GM12878 (cell line): ENCODE data around the gene AGBL1. TPM values are rescaled to one million over a fixed set of nuclear protein-coding genes. Genes with fewer than 3 reads are reported as not detected.

Experiments used
- ATAC-seq: fragments of 200-7000 bp; cut with Tn5 transposase; 3 replicates; pipeline ENCODE4 v1.9.1; 2020; ENCODE audit warnings: mild to moderate bottlenecking, moderate library complexity
- BruUV-seq: library from RNA; stranded (reverse); fragments of 400-500 nt; replicated peaks from 2 replicates; lab custom pipeline; 2021; lab: Mats Ljungman, UMichigan
- CTCF ChIA-PET: fragments of 300-600 bp; sonication (Branson Sonifier 250); formaldehyde crosslinking; extraction: SDS; loops from one replicate; lab custom pipeline; 2021; ENCODE audit warnings: inconsistent platforms; lab: Yijun Ruan, JAX
- POLR2A ChIA-PET: fragments of 350-600 bp; formaldehyde crosslinking; extraction: SDS; loops from one replicate; lab custom pipeline; 2021; ENCODE audit warnings: inconsistent platforms; lab: Charles Lee
- RAD21 ChIA-PET: fragments of 300-600 bp; sonication (Branson Sonifier 250); formaldehyde crosslinking; loops from one replicate; lab custom pipeline; 2023; ENCODE audit warnings: antibody characterized with exemption; ENCODE audit not compliant: unreplicated experiment; lab: Charles Lee
- SMC1A ChIA-PET: fragments of 300-600 bp; sonication (Branson Sonifier 250); formaldehyde crosslinking; loops from one replicate; lab custom pipeline; 2023; ENCODE audit not compliant: unreplicated experiment, uncharacterized antibody; lab: Charles Lee
- DNase-seq: peaks from one replicate; pipeline ENCODE4 v3.0.0-alpha.2; 2011; ENCODE audit warnings: low read depth, low spot score
- FAIRE-seq: peaks from 3 replicates; lab custom pipeline; 2011; peaks lifted over from hg19 to GRCh38; lab: Jason Lieb, UNC
- H2AFZ ChIP-seq: 2 replicates; pipeline ENCODE4 v1.6.0; 2011; ENCODE audit warnings: low read depth, low read length, control low read depth; ENCODE audit not compliant: control insufficient read depth
- H3K27ac ChIP-seq: 2 replicates; pipeline ENCODE4 v1.5.1; 2011; ENCODE audit warnings: control low read depth; ENCODE audit not compliant: control insufficient read depth, insufficient read depth
- H3K27me3 ChIP-seq, 2 experiments: replicated peaks in 1 of 2; 2 replicates each; pipeline versions ENCODE4 v1.6.0 to v1.6.1; 2011; ENCODE audit warnings: low read length in 1 of 2; ENCODE audit not compliant: control insufficient read depth in 2 of 2, insufficient read depth in 2 of 2
- H3K36me3 ChIP-seq, 2 experiments: 2 replicates each; pipeline ENCODE4 v1.5.1; 2011; ENCODE audit warnings: low read length in 1 of 2; ENCODE audit not compliant: control insufficient read depth in 2 of 2, insufficient read depth in 2 of 2
- H3K4me1 ChIP-seq: 2 replicates; pipeline ENCODE4 v1.6.1; 2011; ENCODE audit warnings: mild to moderate bottlenecking, low read length, moderate library complexity, mixed read lengths; ENCODE audit not compliant: control insufficient read depth, insufficient read depth
- H3K4me2 ChIP-seq: 2 replicates; pipeline ENCODE4 v1.6.0; 2011; ENCODE audit warnings: control low read depth; ENCODE audit not compliant: control insufficient read depth, insufficient read depth
- H3K4me3 ChIP-seq: fragments of 200-600 bp; sonication (generic); 2 replicates; pipeline ENCODE4 v1.5.1; 2016
- H3K79me2 ChIP-seq: 2 replicates; pipeline ENCODE4 v1.6.0; 2011; ENCODE audit warnings: low read length; ENCODE audit not compliant: control insufficient read depth, insufficient read depth
- H3K9ac ChIP-seq: 2 replicates; pipeline ENCODE4 v1.8.0; 2011; ENCODE audit warnings: low read length, control low read depth, mixed read lengths; ENCODE audit not compliant: control insufficient read depth, insufficient read depth
- H3K9me3 ChIP-seq: replicated peaks from 3 replicates; pipeline ENCODE4 v1.5.1; 2011; ENCODE audit warnings: mild to moderate bottlenecking, low read length; ENCODE audit not compliant: control insufficient read depth, insufficient read depth
- H4K20me1 ChIP-seq: 2 replicates; pipeline ENCODE4 v1.6.0; 2011; ENCODE audit not compliant: control insufficient read depth, insufficient read depth
- BHLHE40 ChIP-seq, 2 experiments: fragments of 450-650 bp in 1 of 2; IDR thresholded peaks; 2 replicates each; pipeline ENCODE4 v1.6.1; 2011 to 2017; ENCODE audit warnings: low read depth in 2 of 2, borderline replicate concordance in 1 of 2, improper control_type of control experiment in 1 of 2, low read length in 1 of 2, mild to moderate bottlenecking in 1 of 2
- CUX1 ChIP-seq: IDR thresholded peaks from 2 replicates; pipeline ENCODE4 v1.6.1; 2012; ENCODE audit warnings: improper control_type of control experiment, low read depth, low read length; ENCODE audit not compliant: insufficient replicate concordance
- HDGF ChIP-seq: fragments of 450-650 bp; IDR thresholded peaks from 2 replicates; pipeline ENCODE4 v1.6.1; 2016; ENCODE audit warnings: antibody characterized with exemption
- NFXL1 ChIP-seq: fragments of 450-650 bp; IDR thresholded peaks from 2 replicates; pipeline ENCODE4 v1.6.1; 2017; ENCODE audit warnings: antibody characterized with exemption, mild to moderate bottlenecking, borderline replicate concordance
- POLR2A ChIP-seq: IDR thresholded peaks from 2 replicates; pipeline ENCODE4 v1.6.1; 2011; ENCODE audit warnings: low read depth, mild to moderate bottlenecking, low read length
- REST ChIP-seq: IDR thresholded peaks from 2 replicates; pipeline ENCODE4 v1.6.1; 2012; ENCODE audit warnings: mild to moderate bottlenecking, low read depth, low read length
- SIN3A ChIP-seq: IDR thresholded peaks from 2 replicates; pipeline ENCODE4 v1.6.1; 2012; ENCODE audit warnings: low read depth, low read length, improper control_type of control experiment
- TCF3 ChIP-seq: IDR thresholded peaks from 2 replicates; pipeline ENCODE4 v1.6.1; 2012; ENCODE audit warnings: low read depth, mild to moderate bottlenecking, low read length, borderline replicate concordance; ENCODE audit not compliant: insufficient read depth
- USF2 ChIP-seq: IDR thresholded peaks from 2 replicates; pipeline ENCODE4 v1.6.1; 2011; ENCODE audit warnings: low read depth, low read length, improper control_type of control experiment, borderline replicate concordance
- ZZZ3 ChIP-seq: IDR thresholded peaks from 2 replicates; pipeline ENCODE4 v1.6.1; 2011; ENCODE audit warnings: low read depth; ENCODE audit not compliant: control insufficient read depth, insufficient read length
- WGBS: methylation state at CpG from one replicate; pipeline ENCODE4 v1.1.6; 2016; ENCODE audit warnings: low lambda C conversion rate; ENCODE audit not compliant: insufficient replicate concordance, insufficient coverage; ENCODE audit errors: missing lambda C conversion rate; 5-methylcytosine and 5-hydroxymethylcytosine counted together
- in situ Hi-C: fragments of 300-500 bp; cut with MboI; formaldehyde crosslinking; loops from 9 replicates; pipeline ENCODE4 v1.14.3; 2018; ENCODE audit warnings: mixed read lengths
- intact Hi-C: fragments of 100-400 bp; cut with micrococcal nuclease; formaldehyde crosslinking; loops from one replicate; pipeline ENCODE4 v1.14.2; 2022; ENCODE audit not compliant: unreplicated experiment
- polyA plus RNA-seq, 11 experiments: library from polyadenylated mRNA; depleted of rRNA in 4 of 11; unstranded in 6 of 11; stranded (reverse) in 5 of 11; fragments of >200 nt; fragmentation: Nextera tagmentation in 4 of 11; fragmentation: Illumina TruSeq in 1 of 11; extraction: Ambion mirVana in 4 of 11; extraction: Trizol in 1 of 11; gene quantifications; 1 replicate in 1 of 11; 2 replicates in 10 of 11; pipeline versions ENCODE4 v1.2.1 to v1.2.3, GENCODE V29; 2011 to 2016; ENCODE audit warnings: inconsistent platforms in 2 of 11, missing spikeins in 2 of 11, low read depth in 1 of 11
- total RNA-seq, 4 experiments: library from RNA; depleted of rRNA in 3 of 4; stranded (reverse); fragments of >200 nt in 3 of 4; fragmentation: Illumina TruSeq in 1 of 4; extraction: Trizol in 1 of 4; gene quantifications; 2 replicates each; pipeline versions ENCODE4 v1.2.1 to v1.2.3, GENCODE V29; 2013 to 2021

Gene AGBL1
- total and polyA plus RNA-seq, 10 of the 15 experiments (the other 5 are each of a cell fraction or from before 2014, with no cell fraction given) = not detected

- no peak for FAIRE-seq
- H3K9ac ChIP-seq = no peak overlapping the region
- H3K27me3 ChIP-seq = no peaks in the 10 kb centered on the region; a peak in 1 of 4 replicates
- in situ Hi-C loops (no loop called here), intact Hi-C loops (no loop called here)
- H3K4me1 ChIP-seq = no peaks in the 10 kb centered on the region
- H4K20me1 ChIP-seq = no peaks in the 10 kb centered on the region
- no peak overlapping the region for H3K27ac ChIP-seq
- TF ChIP-seq CUX1 (no peak), USF2 (no peak), POLR2A (no peak), HDGF (no peak), SIN3A (no peak), TCF3 (no peak), REST (no peak), ZZZ3 (no peak), NFXL1 (no peak), BHLHE40 (IDR thresholded peaks at IDR 0.05; ENCODE audit: borderline replicate concordance in 1 of 2, low read depth in 2 of 2, low read length in 1 of 2) (no peak)
- H3K4me3 ChIP-seq = no peak overlapping the region
- RAD21 ChIA-PET = no interaction called here
- SMC1A ChIA-PET = no interaction called here
- H3K79me2 ChIP-seq = no peaks in the 10 kb centered on the region
- BruUV-seq = no TSS peak
- no peaks in the 10 kb centered on the region for H3K9me3 ChIP-seq
- H3K36me3 ChIP-seq = no peaks in the 10 kb centered on the region
- WGBS = 24% methylated on average over 11 of the region's 11 CpGs
- H2AFZ ChIP-seq = no peak overlapping the region
- H3K4me2 ChIP-seq = no peak overlapping the region
- CTCF ChIA-PET = no interaction called here
- POLR2A ChIA-PET = no interaction called here
- no peak for DNase-seq
- no peak for ATAC-seq
Observed at GRCh38 chr15:86193716-86194380, 114.2 kb downstream of the AGBL1 start.
